Thyroid gland (tissue), 4 donors: Measurements from ENCODE around the gene BPIFB6.

Source experiments
- CTCF ChIP-seq, 6 experiments: fragments of 200-600 bp in 3 of 6; fragments of 450-650 bp in 3 of 6; sonication (generic) in 3 of 6; IDR thresholded peaks; one replicate each; pipeline ENCODE4 v1.5.1; 2016 to 2019; ENCODE audit warnings: antibody characterized with exemption in 6 of 6, mild to moderate bottlenecking in 2 of 6, inconsistent platforms in 1 of 6, moderate library complexity in 1 of 6
- POLR2A ChIP-seq, 2 donors: fragments of 450-650 bp; IDR thresholded peaks; one replicate each; pipeline ENCODE4 v1.6.1; 2017; ENCODE audit warnings: antibody characterized with exemption in 2 of 2, mild to moderate bottlenecking in 2 of 2, moderate library complexity in 1 of 2

- no peak for TF ChIP-seq CTCF (IDR thresholded peaks at IDR 0.05)
- TF ChIP-seq POLR2A (IDR thresholded peaks at IDR 0.05): no peak
These were observed 22.9 kb downstream of the BPIFB6 start for GRCh38 chr20:33054381-33054780.
